Vagina (tissue), 2 donors: ENCODE results near the gene MAPK9. TPM values are rescaled to one million over a fixed set of nuclear protein-coding genes. Genes with fewer than 3 reads are reported as not detected.

Experiments
- DNase-seq, 2 donors: peaks; one replicate each; pipeline ENCODE4 v3.0.0-alpha.2; 2017; ENCODE audit errors: extremely low spot score in 2 of 2
- H3K27ac ChIP-seq: fragments of 200-600 bp; sonication (generic); one replicate; pipeline ENCODE4 v1.5.1; 2019
- H3K27me3 ChIP-seq: fragments of 200-600 bp; sonication (generic); one replicate; pipeline ENCODE4 v1.5.1; 2019
- H3K36me3 ChIP-seq, 2 donors: fragments of 200-600 bp; sonication (generic); one replicate each; pipeline ENCODE4 v1.5.1; 2017 to 2019
- H3K4me1 ChIP-seq: fragments of 200-600 bp; sonication (generic); one replicate; pipeline ENCODE4 v1.5.1; 2019
- H3K4me3 ChIP-seq, 2 donors: fragments of 200-600 bp; sonication (generic); 1 replicate in 1 of 2; 2 replicates in 1 of 2; pipeline ENCODE4 v1.5.1; 2016 to 2019
- H3K9me3 ChIP-seq: fragments of 200-600 bp; sonication (generic); one replicate; pipeline ENCODE4 v1.5.1; 2019
- POLR2A ChIP-seq, 2 donors: fragments of 450-650 bp; IDR thresholded peaks; one replicate each; pipeline ENCODE4 v1.6.1; 2017; ENCODE audit warnings: antibody characterized with exemption in 2 of 2, mild to moderate bottlenecking in 2 of 2, moderate library complexity in 2 of 2
- POLR2AphosphoS5 ChIP-seq, 2 donors: sonication (generic); formaldehyde crosslinking; IDR thresholded peaks; one replicate each; pipeline ENCODE4 v1.9.0; 2017; ENCODE audit warnings: antibody characterized with exemption in 2 of 2, mild to moderate bottlenecking in 2 of 2, low read depth in 1 of 2; ENCODE audit not compliant: insufficient read depth in 1 of 2
- intact Hi-C: fragments of 100-400 bp; cut with DNase I; formaldehyde crosslinking; loops from one replicate; pipeline ENCODE4 v1.15.1; 2023
- total RNA-seq: library from RNA; depleted of rRNA; stranded (reverse); fragments of >200 nt; gene quantifications from one replicate; pipeline ENCODE4 v1.2.3, GENCODE V29; 2016
- TF ChIP-seq, protein P1 (sequence below), 3 experiments: fragments of 450-650 bp in 2 of 3; fragments of 200-600 bp in 1 of 3; sonication (generic) in 1 of 3; IDR thresholded peaks; one replicate each; pipeline ENCODE4 v1.5.1; 2017 to 2019; ENCODE audit warnings: antibody characterized with exemption in 3 of 3, mild to moderate bottlenecking in 2 of 3, moderate library complexity in 2 of 3

MAPK9 gene
- total RNA-seq, 1 donor from 2014 or later: 19.6 TPM

DNA sequence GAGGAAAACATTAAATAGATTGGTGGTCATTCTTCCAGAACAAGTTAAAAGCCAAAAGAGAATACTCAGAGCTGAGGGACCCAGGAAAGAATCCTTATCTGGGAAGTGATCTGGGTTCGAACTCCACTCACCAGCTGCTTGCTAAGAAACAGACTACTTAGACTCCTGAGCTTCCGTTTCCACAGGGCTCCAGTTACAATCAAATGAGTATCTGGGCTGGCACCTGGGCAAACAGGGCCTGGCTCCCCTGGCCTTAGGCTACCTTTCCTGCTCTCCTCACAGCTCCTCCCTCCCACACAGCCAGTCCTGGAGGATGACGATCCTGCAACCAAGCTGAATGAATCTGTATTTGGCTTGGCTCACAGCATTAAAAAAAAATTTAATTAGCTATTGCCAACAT is 2.5 kb downstream of the MAPK9 start:
- Histone ChIP-seq H3K9me3 (no peaks in the 10 kb centered on the region), H3K36me3 (peaks cover 0 to 9% of the 10 kb centered on the region in 2 donors), H3K4me3 (no peak overlapping the region), H3K4me1 (peaks cover 31% of the 10 kb centered on the region), H3K27me3 (no peaks in the 10 kb centered on the region), H3K27ac (no peak overlapping the region)
- no peak for DNase-seq
- no peak for TF ChIP-seq POLR2AphosphoS5 (IDR thresholded peaks at IDR 0.05; ENCODE audit: insufficient read depth in 1 of 2, low read depth in 1 of 2)
- TF ChIP-seq POLR2A (IDR thresholded peaks at IDR 0.05): no peak
- TF ChIP-seq, protein P1, sequence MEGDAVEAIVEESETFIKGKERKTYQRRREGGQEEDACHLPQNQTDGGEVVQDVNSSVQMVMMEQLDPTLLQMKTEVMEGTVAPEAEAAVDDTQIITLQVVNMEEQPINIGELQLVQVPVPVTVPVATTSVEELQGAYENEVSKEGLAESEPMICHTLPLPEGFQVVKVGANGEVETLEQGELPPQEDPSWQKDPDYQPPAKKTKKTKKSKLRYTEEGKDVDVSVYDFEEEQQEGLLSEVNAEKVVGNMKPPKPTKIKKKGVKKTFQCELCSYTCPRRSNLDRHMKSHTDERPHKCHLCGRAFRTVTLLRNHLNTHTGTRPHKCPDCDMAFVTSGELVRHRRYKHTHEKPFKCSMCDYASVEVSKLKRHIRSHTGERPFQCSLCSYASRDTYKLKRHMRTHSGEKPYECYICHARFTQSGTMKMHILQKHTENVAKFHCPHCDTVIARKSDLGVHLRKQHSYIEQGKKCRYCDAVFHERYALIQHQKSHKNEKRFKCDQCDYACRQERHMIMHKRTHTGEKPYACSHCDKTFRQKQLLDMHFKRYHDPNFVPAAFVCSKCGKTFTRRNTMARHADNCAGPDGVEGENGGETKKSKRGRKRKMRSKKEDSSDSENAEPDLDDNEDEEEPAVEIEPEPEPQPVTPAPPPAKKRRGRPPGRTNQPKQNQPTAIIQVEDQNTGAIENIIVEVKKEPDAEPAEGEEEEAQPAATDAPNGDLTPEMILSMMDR (IDR thresholded peaks at IDR 0.05): no peak
- intact Hi-C loops: no loop called here

DNA sequence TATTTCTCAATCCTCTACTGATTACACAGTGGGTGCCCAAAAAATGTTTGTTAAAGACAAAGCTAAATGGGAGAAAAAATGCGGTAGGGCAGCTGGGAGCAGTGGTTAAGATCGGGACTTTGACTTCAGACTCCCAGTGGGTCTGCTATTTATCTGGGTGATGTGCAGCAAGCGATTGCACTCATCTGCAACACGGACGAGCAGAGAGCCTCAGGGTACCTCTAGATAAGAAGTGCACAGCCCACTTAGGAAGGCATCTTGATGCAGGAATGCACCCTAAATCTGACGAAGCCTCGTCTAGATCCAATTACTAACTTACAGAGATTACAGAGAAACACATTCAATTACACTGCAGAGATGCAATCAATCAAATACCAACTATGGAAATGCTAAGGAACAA is 4.0 kb downstream of the MAPK9 start:
- TF ChIP-seq POLR2AphosphoS5 (IDR thresholded peaks at IDR 0.05; ENCODE audit: insufficient read depth in 1 of 2, low read depth in 1 of 2) (no peak), POLR2A (IDR thresholded peaks at IDR 0.05) (no peak)
- TF ChIP-seq, protein P1 (IDR thresholded peaks at IDR 0.05): no peak
- Histone ChIP-seq H3K4me3 (no peak overlapping the region), H3K27ac (no peak overlapping the region), H3K36me3 (peaks cover 0 to 9% of the 10 kb centered on the region in 2 donors), H3K9me3 (no peaks in the 10 kb centered on the region), H3K4me1 (peaks cover 26% of the 10 kb centered on the region), H3K27me3 (no peaks in the 10 kb centered on the region)
- no peak for DNase-seq
- intact Hi-C loops: no loop called here

DNA sequence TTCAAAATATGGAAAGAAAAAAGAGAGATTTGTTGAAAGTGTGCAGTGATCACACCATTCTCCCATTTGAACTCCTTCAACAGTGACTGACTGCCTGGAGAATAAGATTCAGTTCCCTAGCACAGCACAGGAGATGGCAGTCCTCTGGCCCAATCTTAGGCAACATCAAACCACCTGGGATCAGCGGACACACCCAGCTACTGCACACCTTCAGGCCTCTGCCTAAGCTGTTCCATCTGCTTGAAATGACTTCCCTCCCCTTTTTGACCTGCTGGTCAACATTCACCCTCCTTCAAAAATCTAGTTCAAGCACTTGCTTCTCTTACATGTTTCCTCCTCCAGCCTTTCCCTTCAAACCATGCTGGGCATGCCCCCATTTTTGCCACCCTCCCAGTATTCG is 4.5 kb downstream of the MAPK9 start:
- H3K9me3 ChIP-seq: no peaks in the 10 kb centered on the region
- no peaks in the 10 kb centered on the region for H3K27me3 ChIP-seq
- no peak overlapping the region for H3K4me3 ChIP-seq
- intact Hi-C loops: no loop called here
- no peak for TF ChIP-seq POLR2AphosphoS5 (IDR thresholded peaks at IDR 0.05; ENCODE audit: insufficient read depth in 1 of 2, low read depth in 1 of 2)
- TF ChIP-seq POLR2A (IDR thresholded peaks at IDR 0.05): no peak
- TF ChIP-seq, protein P1 (IDR thresholded peaks at IDR 0.05): no peak
- no peak overlapping the region for H3K27ac ChIP-seq
- H3K4me1 ChIP-seq: peaks cover 22% of the 10 kb centered on the region
- peaks cover 0 to 9% of the 10 kb centered on the region in 2 donors for H3K36me3 ChIP-seq
- DNase-seq: no peak

DNA sequence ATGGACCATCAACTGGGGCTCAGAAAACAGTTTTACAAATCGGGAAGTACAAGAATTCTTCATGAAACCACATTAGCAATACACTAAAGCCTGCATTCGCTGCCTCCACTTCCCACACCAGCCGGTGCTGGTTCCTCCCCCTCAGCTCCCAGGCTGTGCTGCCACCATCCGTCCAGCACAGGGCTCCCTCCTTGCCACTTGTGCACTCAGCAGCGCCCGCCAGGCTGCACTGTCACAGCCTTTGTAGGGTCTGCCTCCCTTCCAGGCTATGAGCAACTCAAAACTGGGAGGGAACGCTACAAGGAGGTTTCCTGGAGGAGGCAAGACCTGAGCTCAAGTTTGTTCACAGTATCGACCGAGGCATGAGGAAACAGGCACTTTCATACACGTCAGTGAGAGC is 7.7 kb downstream of the MAPK9 start:
- no peak for TF ChIP-seq POLR2A (IDR thresholded peaks at IDR 0.05)
- TF ChIP-seq, protein P1 (IDR thresholded peaks at IDR 0.05): no peak
- TF ChIP-seq POLR2AphosphoS5 (IDR thresholded peaks at IDR 0.05; ENCODE audit: insufficient read depth in 1 of 2, low read depth in 1 of 2): no peak
- Histone ChIP-seq H3K4me1 (peaks cover under 1% of the 10 kb centered on the region), H3K27me3 (no peaks in the 10 kb centered on the region), H3K27ac (no peak overlapping the region), H3K36me3 (peaks cover 0 to 17% of the 10 kb centered on the region in 2 donors), H3K4me3 (no peak overlapping the region), H3K9me3 (no peaks in the 10 kb centered on the region)
- DNase-seq: no peak
- intact Hi-C loops: no loop called here

DNA sequence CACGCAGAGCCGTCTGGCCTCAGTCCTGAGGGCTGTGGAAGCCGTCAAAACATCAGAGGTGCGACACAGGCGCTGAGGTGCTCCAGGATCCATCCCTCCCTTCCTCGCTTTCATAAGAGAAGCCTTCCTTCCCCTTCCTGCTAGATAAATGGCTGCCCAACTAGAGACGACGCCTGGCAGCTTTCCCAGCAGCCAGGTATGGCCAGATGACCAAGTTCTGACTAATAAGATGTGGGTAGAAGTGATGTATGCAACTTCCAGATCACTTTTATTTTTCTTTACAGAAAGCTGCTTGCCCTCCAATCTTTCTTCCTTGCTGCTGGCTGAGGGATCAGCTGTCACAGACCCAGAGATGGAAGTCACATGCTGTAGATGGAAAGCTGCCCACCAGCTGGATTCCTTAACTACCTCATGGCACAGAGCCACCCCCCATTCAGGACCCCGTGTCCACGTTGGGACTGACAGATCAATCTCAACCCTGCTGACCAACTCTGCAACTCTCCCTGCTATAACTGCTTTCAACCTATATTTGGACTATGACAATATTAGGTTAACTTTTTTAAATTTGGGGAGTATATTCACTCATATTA is 8.8 kb downstream of the MAPK9 start:
- Histone ChIP-seq H3K4me3 (no peak overlapping the region), H3K36me3 (peaks cover 0 to 25% of the 10 kb centered on the region in 2 donors), H3K27me3 (no peaks in the 10 kb centered on the region), H3K4me1 (no peaks in the 10 kb centered on the region), H3K27ac (no peak overlapping the region), H3K9me3 (no peaks in the 10 kb centered on the region)
- TF ChIP-seq, protein P1 (IDR thresholded peaks at IDR 0.05): no peak
- TF ChIP-seq POLR2AphosphoS5 (IDR thresholded peaks at IDR 0.05; ENCODE audit: insufficient read depth in 1 of 2, low read depth in 1 of 2) (no peak), POLR2A (IDR thresholded peaks at IDR 0.05) (no peak)
- intact Hi-C loops: no loop called here
- DNase-seq: no peak
